Hepatocyte (in vitro differentiated cells): ENCODE data around the gene MOV10L1. TPM values are rescaled to one million over a fixed set of nuclear protein-coding genes. Genes with fewer than 3 reads are reported as not detected.

Source experiments
- DNase-seq: peaks from one replicate; pipeline ENCODE4 v3.0.0-alpha.2; 2016; ENCODE audit warnings: low spot score
- H2AFZ ChIP-seq: fragments of 200-600 bp; sonication (generic); 2 replicates; pipeline ENCODE4 v1.6.0; 2016; ENCODE audit warnings: antibody characterized with exemption, mild to moderate bottlenecking
- H3K27ac ChIP-seq: fragments of 200-600 bp; sonication (generic); 2 replicates; pipeline ENCODE4 v1.5.1; 2016; ENCODE audit warnings: mild to moderate bottlenecking
- H3K27me3 ChIP-seq: fragments of 200-600 bp; sonication (generic); 2 replicates; pipeline ENCODE4 v1.6.1; 2016
- H3K36me3 ChIP-seq: fragments of 200-600 bp; sonication (generic); replicated peaks from 2 replicates; pipeline ENCODE4 v1.5.1; 2016; ENCODE audit warnings: low read depth; ENCODE audit not compliant: insufficient read depth
- H3K4me1 ChIP-seq: fragments of 200-600 bp; sonication (generic); 2 replicates; pipeline ENCODE4 v1.5.1; 2016; ENCODE audit warnings: mild to moderate bottlenecking, moderate library complexity; ENCODE audit not compliant: insufficient read depth
- H3K4me2 ChIP-seq: fragments of 200-600 bp; sonication (generic); 2 replicates; pipeline ENCODE4 v1.6.0; 2016
- H3K4me3 ChIP-seq: fragments of 200-600 bp; sonication (generic); 2 replicates; pipeline ENCODE4 v1.5.1; 2016; ENCODE audit warnings: mild to moderate bottlenecking
- H3K79me2 ChIP-seq: fragments of 200-600 bp; sonication (generic); 2 replicates; pipeline ENCODE4 v1.6.0; 2017; ENCODE audit warnings: mild to moderate bottlenecking
- H3K9me2 ChIP-seq: fragments of 200-600 bp; sonication (generic); replicated peaks from 2 replicates; pipeline ENCODE4 v1.6.0; 2017; ENCODE audit warnings: mild to moderate bottlenecking; ENCODE audit not compliant: insufficient read depth
- H3K9me3 ChIP-seq: fragments of 200-600 bp; sonication (generic); 2 replicates; pipeline ENCODE4 v1.5.1; 2016; ENCODE audit warnings: low read depth, mild to moderate bottlenecking
- H4K20me1 ChIP-seq: fragments of 200-600 bp; sonication (generic); 2 replicates; pipeline ENCODE4 v1.6.0; 2016; ENCODE audit warnings: mild to moderate bottlenecking; ENCODE audit not compliant: insufficient read depth, poor library complexity, severe bottlenecking
- CTCF ChIP-seq: fragments of 200-600 bp; sonication (generic); IDR thresholded peaks from 2 replicates; pipeline ENCODE4 v1.5.1; 2016; ENCODE audit warnings: antibody characterized with exemption, mild to moderate bottlenecking; ENCODE audit not compliant: poor library complexity
- EZH2 ChIP-seq: fragments of 200-600 bp; sonication (generic); IDR thresholded peaks from 2 replicates; pipeline ENCODE4 v1.6.1; 2016; ENCODE audit warnings: antibody characterized with exemption, mild to moderate bottlenecking, borderline replicate concordance
- EZH2phosphoT487 ChIP-seq: fragments of 200-600 bp; sonication (generic); IDR thresholded peaks from one replicate; pipeline ENCODE4 v1.6.1; 2018; ENCODE audit warnings: antibody characterized with exemption, mild to moderate bottlenecking, low read depth, moderate library complexity; ENCODE audit not compliant: unreplicated experiment, severe bottlenecking
- WGBS: methylation state at CpG from one replicate; pipeline ENCODE4 v1.1.6; 2016; ENCODE audit warnings: low lambda C conversion rate; ENCODE audit errors: missing lambda C conversion rate; 5-methylcytosine and 5-hydroxymethylcytosine counted together
- polyA plus RNA-seq: library from polyadenylated mRNA; unstranded; fragments of >200 nt; fragmentation: Nextera tagmentation; extraction: Ambion mirVana; gene quantifications from 2 replicates; pipeline ENCODE4 v1.2.1, GENCODE V29; 2016
- total RNA-seq: library from RNA; depleted of rRNA; stranded (reverse); fragments of >200 nt; gene quantifications from 2 replicates; pipeline ENCODE4 v1.2.3, GENCODE V29; 2014

MOV10L1 gene
- total and polyA plus RNA-seq, 2 experiments from 2014 or later, result 0.36 to 3.6 TPM

GRCh38 chr22:50141891-50142363, 52.1 kb downstream of the MOV10L1 start:
- 24% methylated on average over 11 of the region's 11 CpGs for WGBS
- peaks cover 21% of the 10 kb centered on the region for H3K4me1 ChIP-seq
- no peak overlapping the region for H2AFZ ChIP-seq
- no peak overlapping the region for H3K4me3 ChIP-seq
- no peak overlapping the region for H3K27ac ChIP-seq
- H3K4me2 ChIP-seq, result no peak overlapping the region
- H3K9me3 ChIP-seq, result no peaks in the 10 kb centered on the region
- no peaks in the 10 kb centered on the region for H4K20me1 ChIP-seq
- H3K27me3 ChIP-seq, result no peaks in the 10 kb centered on the region
- H3K9me2 ChIP-seq, result no peaks in the 10 kb centered on the region
- TF ChIP-seq CTCF (peak; percentile 25), EZH2 (no peak)
- no peaks in the 10 kb centered on the region for H3K36me3 ChIP-seq
- DNase-seq, result no peak
- H3K79me2 ChIP-seq, result no peaks in the 10 kb centered on the region

GRCh38 chr22:50143096-50143495, 53.3 kb downstream of the MOV10L1 start:
- Histone ChIP-seq H3K27me3 (no peaks in the 10 kb centered on the region), H3K27ac (no peak overlapping the region), H3K4me2 (no peak overlapping the region), H3K79me2 (no peaks in the 10 kb centered on the region), H3K4me3 (no peak overlapping the region), H3K9me3 (no peaks in the 10 kb centered on the region), H4K20me1 (no peaks in the 10 kb centered on the region), H3K9me2 (no peaks in the 10 kb centered on the region), H3K4me1 (peaks cover 24% of the 10 kb centered on the region), H2AFZ (no peak overlapping the region), H3K36me3 (no peaks in the 10 kb centered on the region)
- DNase-seq, result no peak
- 83% methylated on average over 7 of the region's 7 CpGs for WGBS
- TF ChIP-seq CTCF (no peak), EZH2phosphoT487 (no peak), EZH2 (no peak)

GRCh38 chr22:50144005-50144614, 54.3 kb downstream of the MOV10L1 start:
- H3K4me2 ChIP-seq, result no peak overlapping the region
- no peaks in the 10 kb centered on the region for H4K20me1 ChIP-seq
- H3K9me3 ChIP-seq, result no peaks in the 10 kb centered on the region
- 90% methylated on average over 18 of the region's 18 CpGs for WGBS
- no peak overlapping the region for H3K27ac ChIP-seq
- H3K9me2 ChIP-seq, result no peaks in the 10 kb centered on the region
- H3K4me3 ChIP-seq, result no peak overlapping the region
- H3K79me2 ChIP-seq, result no peaks in the 10 kb centered on the region
- H3K36me3 ChIP-seq, result no peaks in the 10 kb centered on the region
- H3K4me1 ChIP-seq, result peaks cover 24% of the 10 kb centered on the region
- no peak for DNase-seq
- H2AFZ ChIP-seq, result no peak overlapping the region
- H3K27me3 ChIP-seq, result no peaks in the 10 kb centered on the region
- no peak for TF ChIP-seq CTCF
- no peak for TF ChIP-seq EZH2
